HG03064 (cell line): ENCODE results near the gene TRPV5.

Source experiments
- ATAC-seq: cut with Tn5 transposase; IDR thresholded peaks from one replicate; pipeline ENCODE4 v1.9.1; 2021; ENCODE audit warnings: low read depth; ENCODE audit not compliant: unreplicated experiment

Gene TRPV5

DNA sequence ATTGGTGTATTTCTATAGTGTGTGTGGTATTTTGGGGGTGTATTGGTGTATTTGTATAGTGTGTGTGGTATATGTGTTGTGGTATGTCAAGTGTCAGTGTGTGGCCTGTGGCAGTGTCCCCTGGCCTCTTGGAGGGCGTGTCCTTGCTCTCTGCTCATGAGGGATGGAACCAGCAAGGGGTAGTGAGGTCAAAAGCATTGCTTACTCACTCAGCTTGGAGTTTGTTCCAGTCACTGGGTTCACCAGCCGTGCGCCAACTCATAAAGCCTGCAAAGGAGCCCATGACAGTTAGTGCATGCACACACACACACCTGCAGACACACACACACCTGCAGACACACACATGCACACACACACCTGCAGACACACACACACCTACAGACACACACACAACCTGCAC is 43.7 kb downstream of the TRPV5 start:
- no peak for ATAC-seq

- no peak for ATAC-seq
These were observed 46.1 kb downstream of the TRPV5 start for GRCh38 chr7:142887282-142888015.

GRCh38 chr7:142886866-142887265 is 46.7 kb downstream of the TRPV5 start:
- ATAC-seq = no peak

- ATAC-seq = no peak
These were observed 48.0 kb downstream of the TRPV5 start, which contains the start of gene TRPV6 for GRCh38 chr7:142885311-142886230. TSS of gene TRPV6 (minus strand) at chr7:142885745.

- ATAC-seq = no peak
These were observed 49.3 kb downstream of the TRPV5 start for GRCh38 chr7:142884286-142884640.

GRCh38 chr7:142883571-142884285 is 49.8 kb downstream of the TRPV5 start:
- ATAC-seq = no peak

DNA sequence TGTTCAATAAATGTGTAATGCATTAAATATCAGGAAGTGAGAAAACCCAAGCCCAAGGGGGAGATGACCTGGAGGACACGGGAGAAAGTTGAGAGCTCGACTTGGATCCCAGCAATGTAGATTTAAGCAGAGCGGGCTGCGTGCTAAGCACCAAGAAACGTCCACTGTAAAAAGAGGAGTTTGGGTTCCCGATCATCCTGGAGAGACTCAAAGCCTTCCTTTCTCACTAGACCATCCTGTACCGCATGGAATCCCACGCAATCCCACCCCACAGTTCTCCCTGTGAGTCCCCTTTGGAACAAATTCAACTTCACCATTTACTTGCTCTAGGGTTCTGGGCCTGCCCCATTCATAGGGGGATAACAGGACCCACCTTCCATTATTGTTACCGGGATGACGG is 50.4 kb downstream of the TRPV5 start:
- no peak for ATAC-seq

DNA sequence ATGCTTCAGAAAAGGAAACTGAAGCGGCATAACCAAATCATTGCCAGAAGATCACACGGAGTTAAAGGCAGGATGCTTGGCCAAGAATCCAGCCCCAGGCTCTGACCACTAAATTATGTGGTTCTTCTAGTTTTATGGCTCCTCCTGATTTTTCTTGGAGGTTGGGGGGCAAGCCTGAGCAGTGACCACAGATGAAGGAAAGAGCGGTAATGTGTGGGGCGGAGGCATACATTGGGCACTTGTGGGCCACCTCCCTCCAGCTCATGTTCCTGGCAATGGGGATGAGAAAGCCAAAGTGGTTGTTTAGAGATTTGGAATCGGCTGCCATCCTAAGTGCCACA is 51.2 kb downstream of the TRPV5 start:
- ATAC-seq = no peak

GRCh38 chr7:142881586-142882337 is 51.8 kb downstream of the TRPV5 start:
- ATAC-seq = no peak

GRCh38 chr7:142880876-142881505 is 52.6 kb downstream of the TRPV5 start:
- peak; percentile 65 for ATAC-seq

DNA sequence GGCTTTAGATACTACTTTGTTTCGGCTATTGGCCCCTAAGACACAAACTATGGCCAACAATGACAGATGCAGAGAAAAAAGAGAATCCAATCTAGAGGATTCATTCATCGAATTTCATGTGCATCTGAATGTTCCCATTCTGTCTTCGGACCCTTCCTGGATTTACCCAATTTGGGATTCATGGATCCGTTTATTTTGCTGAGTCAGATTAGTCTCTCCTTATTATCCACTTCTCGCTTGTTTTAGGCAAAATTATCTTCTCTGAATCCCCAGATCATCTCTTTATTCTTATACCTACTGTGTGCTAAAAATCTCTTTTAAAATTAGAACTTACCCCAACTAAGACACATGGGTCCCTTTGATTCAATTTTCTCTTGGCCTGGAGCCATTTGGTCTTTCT is 54.5 kb downstream of the TRPV5 start:
- ATAC-seq = no peak

DNA sequence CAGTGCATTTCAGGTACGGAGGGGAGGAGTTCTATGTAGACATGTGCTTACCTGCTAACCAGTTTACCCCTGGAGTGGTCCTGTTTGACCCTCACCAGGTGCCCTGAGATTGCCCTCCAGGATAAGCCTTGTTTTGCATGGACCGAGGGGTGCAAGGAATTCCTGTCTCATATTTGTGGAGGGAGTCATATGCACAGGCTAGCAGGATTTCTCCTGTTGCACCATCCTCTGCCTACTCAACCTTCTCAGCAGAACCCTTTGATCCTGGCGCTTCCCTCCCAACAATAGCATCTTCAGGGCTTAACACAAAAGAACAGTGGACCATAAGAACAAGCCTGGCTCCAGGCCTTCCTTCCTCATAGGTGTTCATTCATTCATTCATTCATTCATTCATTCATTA is 55.2 kb downstream of the TRPV5 start:
- ATAC-seq = no peak

DNA sequence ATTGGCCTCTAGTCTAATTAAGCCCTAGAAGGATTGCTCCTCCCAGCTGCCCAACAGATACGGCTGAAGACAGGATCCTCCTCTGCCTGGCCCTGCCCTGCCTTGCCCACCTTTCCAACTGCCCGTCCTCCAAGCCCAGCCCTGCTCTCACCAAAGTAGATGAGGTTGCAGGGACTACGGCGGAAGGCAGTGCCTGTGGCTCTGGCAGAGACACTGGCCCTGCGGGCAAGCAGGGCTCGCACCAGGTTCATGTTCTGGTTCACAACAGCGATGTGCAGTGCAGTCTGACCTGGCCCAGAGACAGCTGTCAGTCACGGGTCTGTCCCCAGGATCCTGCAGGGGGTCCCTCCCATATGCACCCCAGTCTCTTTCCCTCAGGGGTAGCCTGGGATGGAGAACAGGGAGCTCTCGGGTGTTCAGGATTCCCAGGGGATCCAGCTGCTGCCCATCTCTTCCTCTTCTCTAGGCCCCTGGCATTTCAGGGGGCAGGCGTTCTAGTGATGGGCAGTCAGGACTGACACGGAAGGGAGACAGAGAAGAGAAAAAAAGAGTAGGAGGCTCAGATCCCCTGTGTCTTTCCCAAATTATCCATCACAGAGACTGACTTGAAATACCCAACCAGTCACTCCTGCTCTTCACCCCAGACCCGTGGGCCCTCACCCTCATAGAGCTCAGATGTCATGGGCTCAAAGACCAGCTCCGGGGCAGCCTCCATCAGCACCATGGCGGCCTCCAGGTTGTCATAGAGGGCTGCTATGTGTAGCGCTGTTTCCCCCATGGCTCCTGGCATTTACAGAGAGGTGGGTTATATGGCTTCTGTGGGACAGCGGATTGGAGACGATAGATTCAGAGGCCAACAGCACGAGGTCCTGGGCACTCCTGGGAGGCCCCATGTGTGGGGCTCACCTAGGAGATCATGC is 56.3 kb downstream of the TRPV5 start:
- ATAC-seq = no peak

DNA sequence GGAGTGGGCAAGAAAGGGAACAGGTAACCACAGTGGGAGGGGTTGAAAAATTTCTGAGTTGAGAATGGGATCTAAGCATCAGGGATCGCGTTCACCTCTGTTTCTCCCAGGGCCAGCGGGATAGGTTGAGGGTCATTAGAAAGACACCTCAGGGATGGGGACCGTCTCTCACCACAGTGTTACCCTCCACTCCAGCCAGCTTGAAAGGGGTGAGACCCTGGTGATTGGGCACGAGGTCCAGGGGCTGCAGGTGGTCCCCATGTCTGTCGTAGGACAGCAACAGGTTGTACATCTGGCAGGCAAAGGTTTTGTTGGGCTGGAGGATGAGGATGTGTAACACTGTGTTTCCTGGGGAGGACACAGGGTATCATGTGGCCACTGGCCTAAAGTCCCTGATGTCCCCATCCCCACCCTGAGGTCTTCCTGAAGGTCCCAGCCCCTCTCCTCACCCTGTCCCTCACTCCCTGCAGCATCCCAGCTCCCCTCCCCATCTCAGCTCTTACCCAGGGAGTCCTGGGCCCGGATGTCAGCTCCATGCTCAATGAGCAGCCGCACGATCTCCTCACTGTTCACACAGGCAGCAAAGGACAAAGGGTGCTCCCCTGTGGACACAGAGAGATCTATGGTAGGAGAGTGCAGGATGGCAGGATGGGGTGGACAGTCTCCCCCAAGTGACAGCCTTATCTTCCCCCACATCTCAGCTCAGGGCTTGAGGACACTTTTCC is 57.1 kb downstream of the TRPV5 start:
- ATAC-seq = no peak

DNA sequence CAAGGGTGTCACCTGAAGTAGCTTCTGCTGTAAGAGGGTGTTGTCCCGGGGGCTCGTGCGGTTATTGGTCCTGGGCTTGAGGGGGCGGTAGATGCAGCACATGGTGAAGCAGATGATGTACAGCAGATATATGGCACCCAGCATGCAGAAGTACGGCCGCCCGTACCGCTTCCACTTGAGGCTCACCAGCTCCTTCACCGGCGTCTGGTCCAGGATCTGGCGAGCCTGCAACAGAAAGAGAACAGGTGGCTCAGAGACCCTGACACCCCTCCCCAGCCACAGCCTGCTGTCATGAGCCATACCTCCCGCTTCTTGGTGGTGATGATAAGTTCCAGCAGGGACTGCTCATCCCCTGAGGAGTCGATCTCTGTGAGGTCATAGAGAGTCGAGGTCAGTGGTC is 58.1 kb downstream of the TRPV5 start:
- ATAC-seq = no peak

- no peak for ATAC-seq
These were observed 58.7 kb downstream of the TRPV5 start for GRCh38 chr7:142874837-142875236.

DNA sequence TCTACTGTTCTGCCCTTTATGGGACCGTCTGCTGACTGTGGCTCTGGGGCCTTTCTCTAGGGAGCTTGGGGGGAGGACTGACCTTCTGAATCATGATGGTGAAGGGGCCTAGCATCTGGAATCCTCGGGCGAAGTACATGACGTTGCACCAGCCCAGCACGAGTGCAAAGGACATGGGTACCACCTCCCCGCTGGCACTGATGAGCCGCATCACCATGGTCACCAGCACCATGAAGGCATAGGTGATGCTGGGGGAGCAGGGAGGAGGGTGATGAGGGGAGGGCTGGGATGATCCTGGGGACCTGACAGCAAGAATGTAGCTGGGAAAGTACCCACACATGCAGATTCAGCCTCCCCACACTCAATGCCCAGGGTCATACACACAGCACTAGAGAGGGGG is 59.1 kb downstream of the TRPV5 start:
- no peak for ATAC-seq

- no peak for ATAC-seq
These were observed 59.7 kb downstream of the TRPV5 start for GRCh38 chr7:142873871-142874270.
